ENCODE results near the gene CLK4.

Gene CLK4

DNA sequence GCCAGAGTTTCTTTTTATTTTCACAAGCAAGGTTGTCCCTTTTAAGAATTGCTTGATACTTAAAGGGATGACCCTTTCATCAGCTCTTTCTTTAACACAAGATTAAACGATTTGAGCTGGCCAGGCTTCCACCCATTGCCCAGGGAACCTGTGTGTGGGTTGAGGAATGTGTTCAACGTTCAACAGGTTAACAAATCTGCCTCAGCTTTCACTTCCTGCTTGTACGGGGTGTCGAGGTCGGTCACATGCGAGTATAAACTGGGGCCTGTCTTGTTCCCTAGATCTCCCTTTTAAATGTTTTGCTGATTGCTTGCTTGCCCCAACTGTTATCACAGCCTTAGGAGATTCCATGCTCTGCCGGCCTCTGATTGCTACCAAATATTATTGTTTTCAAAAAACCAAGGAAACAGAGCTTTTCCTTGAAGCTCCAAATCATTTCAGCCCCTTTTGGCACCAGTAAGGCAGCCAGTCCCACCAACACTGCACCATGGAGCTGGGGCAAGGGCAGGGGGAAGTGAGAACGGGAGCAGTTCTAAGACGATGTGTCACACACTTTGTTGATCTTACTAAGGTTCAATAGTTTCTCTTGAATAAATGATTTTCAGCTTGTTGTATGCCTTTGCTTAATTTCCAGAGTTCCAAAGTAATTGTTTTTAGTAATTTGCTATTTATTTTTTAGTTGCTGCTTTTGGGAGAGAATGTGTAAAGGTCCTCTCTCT lies 10.7 kb upstream of the CLK4 start:
- no peak for DNase-seq (ENCODE audit: low spot score)

DNA sequence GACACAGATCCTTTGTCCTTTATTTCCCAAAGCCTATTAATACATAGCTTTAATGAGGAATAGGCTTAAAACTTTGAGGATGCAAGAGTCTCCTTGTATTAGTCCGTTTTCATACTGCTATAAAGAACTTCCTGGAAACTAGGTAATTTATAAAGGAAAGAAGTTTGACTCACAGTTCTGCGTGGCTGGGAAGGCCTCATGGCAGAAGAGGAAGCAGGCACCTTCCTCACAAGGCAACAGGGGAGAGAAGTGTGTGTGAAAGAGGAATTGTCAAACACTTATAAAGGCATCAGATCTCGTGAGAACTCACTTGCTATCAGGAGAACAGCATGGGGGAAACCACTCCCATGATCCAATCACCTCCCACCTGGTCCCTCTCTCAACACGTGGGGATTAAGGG lies 5.4 kb upstream of the CLK4 start:
- DNase-seq (ENCODE audit: low spot score) = no peak

DNA sequence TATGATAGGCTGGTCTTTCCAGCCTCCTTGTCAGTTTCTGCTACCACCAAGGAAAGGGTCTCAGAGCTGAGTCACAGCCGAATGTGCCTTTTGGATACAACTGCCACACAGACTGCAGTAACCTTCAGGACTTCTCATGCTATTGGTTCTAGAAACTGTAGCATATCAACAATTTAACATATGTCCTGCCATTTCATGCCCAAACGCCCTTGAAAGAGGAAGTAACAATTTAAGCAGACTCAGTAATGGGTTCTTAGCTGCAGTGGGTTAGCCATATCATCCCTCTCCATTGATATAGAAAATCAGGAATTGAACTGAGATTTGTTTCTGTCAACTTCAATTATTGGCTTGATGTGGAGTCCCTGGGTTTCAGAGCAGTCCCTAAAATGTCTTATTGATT lies 4.1 kb upstream of the CLK4 start:
- no peak for DNase-seq (ENCODE audit: low spot score)

DNA sequence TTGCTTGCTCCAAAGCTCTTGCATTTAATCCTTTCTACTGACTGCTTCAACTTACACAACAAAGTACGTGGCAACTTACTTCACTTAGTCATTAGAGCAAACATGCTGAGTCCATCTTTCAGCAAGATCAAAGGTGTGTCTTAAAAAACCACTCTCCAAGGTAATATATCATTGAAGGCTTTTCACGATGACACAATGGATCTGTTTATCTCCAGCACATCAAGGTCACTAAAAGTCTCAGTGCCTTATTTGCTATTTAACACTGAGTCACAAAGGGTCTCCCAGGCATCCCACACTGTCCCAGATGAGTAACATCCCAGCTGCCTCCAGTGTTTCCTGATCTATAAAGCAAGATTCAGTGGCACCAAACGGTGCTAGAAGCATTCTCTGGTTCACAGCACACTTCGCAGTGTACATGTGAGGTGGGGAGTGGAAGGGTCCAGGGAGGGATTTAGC lies 3.7 kb upstream of the CLK4 start:
- no peak for DNase-seq (ENCODE audit: low spot score)

DNA sequence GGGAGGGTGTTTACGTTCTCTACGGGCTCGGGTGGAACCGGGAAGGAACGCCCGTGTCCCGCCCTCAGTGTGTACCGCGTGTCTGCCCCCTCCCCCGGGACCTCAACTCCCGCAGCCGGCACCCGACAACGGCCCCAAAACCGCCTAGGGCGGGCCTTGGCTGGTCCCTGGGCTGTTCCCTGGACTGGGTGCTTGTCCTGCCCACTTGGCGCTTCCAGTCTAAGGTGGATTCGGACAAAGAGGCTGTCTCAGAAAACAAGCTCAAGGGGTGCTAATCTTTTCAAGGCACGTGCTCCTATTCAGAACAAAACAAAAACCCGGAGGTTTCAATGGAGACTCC lies 379 bp upstream of the CLK4 start:
- peak; percentile 16 for DNase-seq (ENCODE audit: low spot score)

DNA sequence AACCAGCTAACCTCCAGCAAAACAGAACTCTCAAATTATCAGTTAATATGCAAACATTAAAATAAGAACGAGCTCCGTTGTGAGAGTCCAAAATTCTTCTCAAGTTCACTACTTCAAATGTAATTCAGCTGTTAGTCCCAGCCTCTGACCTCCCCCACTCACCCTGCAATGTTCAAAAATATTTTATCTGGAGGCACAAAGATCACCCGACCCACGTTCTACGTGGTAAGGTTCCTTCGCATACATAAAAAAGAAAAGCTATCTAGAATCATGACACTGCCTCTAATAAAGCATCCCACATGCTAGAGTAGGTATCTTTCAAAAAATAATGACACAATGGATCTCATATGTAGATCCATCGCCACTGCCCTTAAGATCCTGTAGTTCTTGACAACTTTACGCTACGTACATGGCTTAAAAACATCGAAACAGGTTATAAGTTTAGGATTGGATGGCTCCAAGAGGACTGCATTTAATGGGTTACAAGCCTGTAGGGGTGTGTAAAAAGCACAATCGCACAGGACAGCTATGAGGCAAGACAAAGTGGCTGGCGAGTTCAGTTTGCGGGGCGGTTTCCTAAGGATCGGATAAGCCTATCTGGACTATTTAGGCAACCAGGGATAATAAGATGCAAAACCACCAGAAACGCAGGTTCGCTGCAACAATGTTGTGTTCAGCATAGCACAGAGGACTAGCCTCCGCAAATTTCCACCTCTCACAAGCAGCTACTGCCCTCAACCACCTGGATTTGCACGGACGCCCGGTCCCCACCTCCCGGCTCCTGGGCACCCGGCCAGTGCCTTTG lies 969 bp downstream of the CLK4 start:
- peak; percentile 13 for DNase-seq (ENCODE audit: low spot score)

DNA sequence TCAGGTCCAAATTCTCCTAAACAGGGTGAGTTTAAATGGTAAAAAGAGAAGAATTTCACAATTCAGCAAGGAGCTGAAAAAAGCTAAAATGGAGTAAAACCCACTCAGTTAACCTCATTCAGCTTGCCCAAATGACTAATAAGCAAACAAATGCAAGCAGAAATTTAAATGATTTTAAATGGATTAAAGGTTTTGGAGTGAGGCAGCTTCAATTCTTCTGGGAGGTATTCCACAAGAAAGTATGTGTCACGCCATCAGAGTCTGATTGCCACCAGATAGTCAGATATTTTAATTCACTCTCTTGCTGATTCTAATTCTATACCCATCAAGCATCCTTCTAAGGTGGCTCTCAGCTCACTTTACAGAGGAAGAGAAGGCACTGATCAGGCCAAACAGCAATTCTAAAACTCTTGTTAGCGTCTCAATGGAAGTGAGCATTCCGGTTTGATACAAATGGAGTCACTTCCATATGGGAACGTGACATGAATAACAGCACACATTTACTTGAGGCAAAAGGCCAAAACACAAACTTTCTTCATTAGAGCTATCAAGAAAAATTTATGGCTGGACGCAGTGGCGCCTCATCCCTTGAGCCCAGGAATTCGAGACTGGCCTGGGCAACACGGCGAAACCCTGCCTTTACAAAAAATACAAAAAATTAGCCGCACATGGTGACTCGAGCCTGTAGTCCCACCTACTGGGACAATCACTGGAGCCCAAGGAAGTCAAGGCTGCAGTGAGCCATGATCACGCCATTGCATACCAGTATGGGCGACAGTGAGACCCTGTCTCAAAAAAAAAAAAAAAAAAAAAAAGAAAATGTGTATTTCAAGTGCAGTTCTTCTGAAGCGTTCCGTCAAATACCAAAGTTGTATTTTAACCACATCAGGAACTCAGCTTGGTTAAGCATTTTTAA lies 2.0 kb downstream of the CLK4 start:
- DNase-seq (ENCODE audit: low spot score) = peak; percentile 40

DNA sequence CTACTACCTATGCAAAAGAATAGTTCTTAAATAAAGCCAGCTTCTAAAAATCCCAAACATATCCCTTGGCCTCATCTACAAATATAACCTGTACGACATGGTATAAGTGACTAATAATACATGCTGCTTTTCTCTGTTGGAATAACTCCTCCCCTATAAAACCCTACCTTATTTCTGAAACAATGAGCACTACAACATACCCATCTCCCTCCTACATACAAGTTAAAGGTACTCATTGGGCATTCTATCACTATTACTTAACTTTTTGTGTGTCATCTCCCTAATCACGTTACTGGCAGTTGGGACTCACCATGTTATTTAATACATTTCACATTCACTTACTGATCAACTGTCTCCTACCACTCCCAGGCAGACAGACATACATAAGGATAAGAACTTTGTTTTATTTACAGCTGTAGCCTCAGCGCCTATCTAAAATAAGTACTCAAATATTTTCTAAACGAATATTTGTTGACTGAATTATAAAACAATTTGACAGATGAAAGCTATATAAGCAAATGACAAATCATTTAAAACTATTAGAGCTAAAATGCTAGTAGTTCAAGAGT lies 4.1 kb downstream of the CLK4 start:
- no peak for DNase-seq (ENCODE audit: low spot score)

DNA sequence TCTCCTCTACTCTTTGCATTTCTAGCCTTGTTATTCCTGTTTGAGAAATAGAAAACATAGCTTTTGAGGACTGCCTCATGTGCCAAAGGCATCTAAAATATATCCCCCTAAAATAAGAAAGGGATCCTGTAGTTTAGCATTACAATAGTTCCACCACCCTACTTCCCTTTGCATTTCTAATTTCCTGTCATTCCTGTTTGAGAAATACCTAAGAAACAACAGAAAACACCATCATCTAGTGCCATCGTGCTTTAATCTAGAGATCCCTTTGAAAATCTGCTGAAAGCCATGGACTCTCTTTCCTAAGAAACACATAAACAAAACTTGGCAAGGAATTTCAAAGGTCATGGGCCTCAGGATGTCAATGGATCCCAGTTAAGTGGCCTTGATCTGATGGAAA lies 7.5 kb downstream of the CLK4 start:
- DNase-seq (ENCODE audit: low spot score) = no peak

DNA sequence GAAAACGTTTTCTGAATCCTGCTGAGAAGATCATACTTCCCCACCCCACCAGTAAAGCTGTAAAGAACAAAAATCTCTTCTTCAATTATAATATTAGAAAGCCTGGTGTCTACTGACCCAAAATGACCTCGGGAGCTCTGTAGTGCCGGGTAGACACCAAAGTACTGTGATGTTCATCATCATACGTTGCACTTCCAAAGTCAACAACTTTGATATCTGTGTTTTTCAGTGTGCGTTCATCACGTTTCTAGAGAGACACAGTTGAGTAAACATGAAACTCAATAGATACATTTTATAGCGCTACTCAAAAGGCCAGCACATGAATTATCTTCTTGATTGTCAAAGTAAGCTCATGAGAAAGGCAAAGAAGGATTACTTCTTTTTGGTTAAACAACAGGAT lies 14.6 kb downstream of the CLK4 start:
- no peak for DNase-seq (ENCODE audit: low spot score)

DNA sequence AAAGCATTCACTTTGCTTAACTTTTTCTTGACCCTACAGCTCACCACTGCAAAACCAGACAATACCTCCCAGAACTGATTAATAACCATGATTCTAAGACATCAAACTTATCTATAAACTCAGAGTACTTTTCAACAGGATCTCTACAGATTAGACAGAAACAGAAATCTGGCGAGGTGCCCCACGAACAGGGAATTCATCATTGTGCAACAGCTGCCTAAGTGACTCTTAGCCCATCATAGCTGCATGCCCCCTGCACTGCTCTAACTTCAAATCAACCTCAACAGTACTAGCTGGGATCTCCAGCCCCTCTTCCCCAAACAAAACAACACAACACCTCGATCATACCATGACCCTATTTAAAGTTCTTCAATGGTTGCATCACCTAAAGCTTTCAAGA lies 20.6 kb downstream of the CLK4 start:
- no peak for DNase-seq (ENCODE audit: low spot score)

DNA sequence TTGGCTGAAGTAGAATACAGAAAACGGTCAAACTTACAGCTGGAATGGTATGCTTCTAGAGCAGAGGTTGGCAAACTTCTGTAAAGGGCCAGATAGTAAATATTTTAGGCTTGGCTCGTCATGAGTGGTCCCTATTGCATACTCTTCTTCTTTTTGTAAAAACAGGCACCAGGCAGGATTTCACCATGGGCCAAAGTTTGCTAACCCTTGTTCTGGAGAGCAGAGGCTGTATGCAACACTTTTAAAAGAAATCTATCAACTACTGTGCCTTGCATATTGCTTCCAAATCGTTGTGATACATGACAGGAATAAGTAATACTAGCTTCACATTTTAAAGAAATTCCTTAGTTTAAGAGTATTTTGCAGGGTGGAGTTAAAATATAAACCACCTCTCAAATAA lies 21.1 kb downstream of the CLK4 start:
- no peak for DNase-seq (ENCODE audit: low spot score)

DNA sequence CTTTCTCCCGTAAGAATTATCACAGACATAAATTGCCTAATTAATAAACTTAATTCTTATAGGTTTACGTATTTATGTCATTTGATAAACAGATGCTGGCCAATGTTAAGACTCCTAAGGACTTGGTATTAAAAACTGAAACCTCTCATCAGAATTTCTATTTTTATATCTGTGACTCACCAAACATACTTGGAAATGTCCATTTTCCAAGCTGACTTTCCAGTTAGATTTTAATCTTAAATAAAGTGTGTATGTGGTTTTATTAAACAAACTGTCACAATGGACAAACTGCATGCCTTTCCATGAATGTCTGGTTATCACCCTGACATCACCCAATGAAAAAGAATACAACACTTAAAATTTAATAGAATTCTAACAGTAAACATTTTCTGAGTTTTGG lies 24.1 kb downstream of the CLK4 start:
- no peak for DNase-seq (ENCODE audit: low spot score)

DNA sequence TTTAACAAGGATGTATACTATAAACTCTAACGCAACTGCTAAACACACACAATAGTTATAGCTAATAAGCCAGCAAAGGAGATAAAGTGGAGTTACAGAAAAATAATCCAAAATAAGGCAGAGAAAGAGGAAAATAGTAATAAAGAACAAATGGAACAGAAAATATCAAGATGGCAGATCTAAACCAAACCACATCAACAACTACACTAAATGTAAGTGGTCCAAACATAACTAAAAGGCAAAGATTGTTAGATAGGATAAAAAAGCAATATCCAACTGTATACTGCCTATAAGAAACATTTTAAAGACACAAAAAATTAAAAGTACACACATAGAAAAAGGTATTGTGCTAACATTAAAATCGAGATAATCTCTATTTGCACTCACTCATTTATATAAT lies 31.1 kb downstream of the CLK4 start:
- DNase-seq (ENCODE audit: low spot score) = no peak

DNA sequence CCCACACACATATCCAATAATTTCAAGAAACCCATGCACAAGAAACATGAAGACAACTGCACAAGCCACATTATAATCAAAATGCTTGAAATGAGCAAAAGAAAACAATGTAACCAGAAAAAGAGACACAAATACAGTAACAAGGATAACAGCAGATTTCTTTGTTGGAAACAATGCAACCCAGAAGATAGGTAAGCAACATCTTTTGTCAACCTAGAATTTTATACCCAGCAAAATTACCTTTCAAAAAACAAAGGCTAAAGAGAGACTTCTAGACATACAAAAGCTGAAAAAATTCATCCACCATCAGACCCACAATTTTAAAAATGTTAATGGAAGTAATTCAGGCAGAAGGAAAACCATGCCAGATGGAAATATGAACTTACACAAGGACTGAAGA lies 31.7 kb downstream of the CLK4 start:
- no peak for DNase-seq (ENCODE audit: low spot score)

DNA sequence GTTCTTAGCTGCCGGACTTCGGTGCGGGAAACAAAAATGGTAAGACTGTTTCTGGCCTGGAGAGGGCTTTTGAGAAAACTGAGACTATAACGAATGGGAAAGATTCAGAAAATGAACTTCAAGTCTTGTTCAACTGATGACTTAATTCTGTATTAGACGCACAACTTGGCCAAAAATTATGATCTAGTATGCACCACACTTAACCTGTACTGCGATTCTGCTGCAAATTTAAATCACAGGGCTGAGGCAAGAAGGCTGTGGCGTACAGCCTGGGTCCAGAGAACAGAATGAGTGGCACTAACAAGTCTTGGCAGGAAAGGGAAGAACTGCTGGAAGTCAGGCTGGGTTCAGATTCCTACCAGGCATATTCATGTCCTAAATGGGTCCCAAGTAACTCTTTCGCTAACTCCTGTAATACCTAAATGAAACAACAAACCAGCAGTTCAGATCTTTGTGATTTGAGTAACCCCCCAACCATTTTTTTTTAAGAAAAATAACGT lies 35.9 kb downstream of the CLK4 start:
- DNase-seq (ENCODE audit: low spot score) = no peak

DNA sequence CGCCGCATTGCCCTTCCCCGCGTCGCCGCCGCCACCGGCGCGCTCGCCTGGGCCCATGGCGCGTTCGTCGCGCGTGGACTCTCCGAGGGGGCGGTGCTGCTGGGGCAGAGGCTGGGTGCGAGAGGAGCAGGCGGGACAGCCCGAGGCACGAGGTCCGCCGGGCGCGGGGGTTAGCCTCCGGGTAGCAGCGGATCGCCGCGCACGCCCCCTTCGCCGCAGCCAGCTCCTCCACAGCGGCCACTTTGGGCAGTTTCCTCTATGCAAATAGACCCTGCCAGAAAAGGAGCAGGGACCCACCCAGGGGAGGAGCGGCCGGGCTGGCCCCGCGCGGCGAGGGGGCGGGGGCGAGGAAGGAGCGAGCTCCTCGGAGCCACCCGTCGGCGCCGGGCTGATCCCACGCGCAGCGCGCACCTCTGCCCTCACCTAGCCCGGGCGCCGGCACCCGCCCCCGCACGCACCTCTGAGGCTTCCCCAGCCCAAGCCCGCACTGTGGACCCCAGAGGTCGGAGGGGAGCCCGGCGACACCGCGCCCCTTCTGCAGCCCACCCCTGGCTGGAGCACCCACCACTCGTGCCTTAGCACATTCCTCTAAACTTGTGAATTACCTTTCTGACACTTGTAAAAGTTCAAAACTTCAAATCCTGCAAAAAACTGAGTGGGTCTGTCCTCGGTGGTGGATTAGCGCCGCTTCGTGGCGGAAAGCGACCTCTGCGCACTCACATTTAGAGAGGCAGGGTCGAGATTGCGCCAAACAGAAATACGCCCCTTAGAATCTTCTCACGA lies 36.5 kb downstream of the CLK4 start, which contains the start of gene COL23A1:
Gene COL23A1 (minus strand): TSS at position 253 of the 783 bp plus-strand sequence.
- DNase-seq (ENCODE audit: low spot score) = peak; percentile 44

DNA sequence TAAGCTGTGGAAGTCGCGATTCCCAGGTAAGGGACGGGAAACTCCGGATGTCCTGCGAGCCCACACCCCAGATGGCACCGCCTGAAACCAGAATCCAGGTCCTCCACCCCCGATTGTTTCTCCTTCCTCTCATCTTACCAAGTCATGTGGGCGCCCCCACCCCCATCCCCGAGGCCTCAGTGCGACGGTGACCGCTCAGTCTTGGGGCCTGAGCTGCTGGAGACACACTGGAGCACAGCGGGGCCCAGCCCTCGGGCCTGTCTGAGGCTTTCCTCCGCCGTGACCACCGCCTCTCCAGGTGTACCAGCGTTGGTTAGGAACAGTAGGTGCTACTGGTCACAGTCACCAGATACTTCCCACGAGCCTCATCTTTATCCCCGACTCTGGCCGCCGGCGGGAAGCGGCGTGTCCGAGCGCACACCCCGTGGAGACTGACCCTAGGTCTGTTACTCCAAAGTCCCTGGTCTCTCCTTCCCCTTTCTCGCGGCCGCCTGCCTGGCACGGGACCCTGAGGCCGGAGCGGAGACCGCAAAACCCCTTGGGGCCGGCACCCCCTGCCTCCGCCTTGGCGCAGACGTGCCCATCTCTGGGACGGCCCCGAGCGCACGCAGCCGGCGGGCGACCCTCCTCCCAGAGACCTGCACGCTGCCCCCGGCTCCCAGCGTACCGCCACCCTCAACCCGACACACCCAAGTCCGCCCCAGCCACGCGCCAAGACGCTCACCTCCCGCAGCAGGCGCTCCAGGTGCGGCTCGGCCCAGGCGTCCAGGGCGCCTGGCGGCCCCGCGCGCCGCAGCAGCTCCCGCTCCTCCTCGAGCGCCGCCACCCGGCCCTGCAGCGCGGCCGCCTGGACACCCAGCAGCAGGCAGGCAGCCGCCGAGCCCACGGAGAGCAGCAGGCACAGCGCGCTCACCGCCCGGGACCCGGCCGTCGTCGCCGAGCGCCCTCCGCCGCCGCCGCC lies 37.4 kb downstream of the CLK4 start:
- peak; percentile 14 for DNase-seq (ENCODE audit: low spot score)

DNA sequence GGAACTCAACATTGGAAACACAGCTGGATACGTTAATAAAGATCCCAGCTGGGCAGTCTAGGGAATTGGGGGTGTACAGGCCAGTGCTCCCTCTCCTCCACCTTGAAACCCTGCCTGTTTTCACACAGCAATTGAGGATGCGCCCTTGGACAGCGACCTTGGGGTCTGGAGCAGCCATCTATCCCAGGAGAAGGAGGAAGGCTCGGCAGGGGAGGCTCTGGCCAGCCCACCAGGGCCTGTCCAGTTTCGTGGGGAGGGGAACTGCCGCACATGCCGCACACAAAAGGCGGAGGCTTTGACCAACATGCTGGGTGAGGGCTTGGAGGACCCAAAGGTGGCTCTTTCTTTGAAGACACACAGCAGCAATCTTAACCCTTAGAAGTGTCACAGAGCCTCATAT lies 38.1 kb downstream of the CLK4 start:
- DNase-seq (ENCODE audit: low spot score) = no peak
